Calu3 (cell line): ENCODE results near the gene B3GNT4. TPM values are rescaled to one million over a fixed set of nuclear protein-coding genes. Genes with fewer than 3 reads are reported as not detected.

ENCODE experiments used
- total RNA-seq: library from RNA; stranded (reverse); gene quantifications from 2 replicates; pipeline ENCODE4 v1.2.3, GENCODE V29; 2022

Gene B3GNT4
- total RNA-seq, 1 experiment from 2014 or later, result 0.47 TPM

Other genes starting within 250 kb of the B3GNT4 start
- gene BCL7A, start 181.8 kb upstream of the B3GNT4 start, total RNA-seq, result 21.0 and 25.5 TPM in 2 replicates
- gene MLXIP, start 125.0 kb upstream of the B3GNT4 start, total RNA-seq, result 55.3 and 58.7 TPM in 2 replicates
- not detected in 2 replicates for gene IL31, start 29.5 kb upstream of the B3GNT4 start, total RNA-seq
- gene LRRC43, start 20.6 kb upstream of the B3GNT4 start, total RNA-seq, result not detected in 2 replicates
- 68.7 and 71.9 TPM in 2 replicates for gene DIABLO, start 22.3 kb downstream of the B3GNT4 start, total RNA-seq
- 18.9 and 22.9 TPM in 2 replicates for gene VPS33A, start 62.8 kb downstream of the B3GNT4 start, total RNA-seq
- gene CLIP1, start 219.0 kb downstream of the B3GNT4 start, total RNA-seq, result 95.3 and 109 TPM in 2 replicates